Muscle of back (tissue), 11 donors: ENCODE data around the gene CERS4. TPM values are rescaled to one million over a fixed set of nuclear protein-coding genes. Genes with fewer than 3 reads are reported as not detected.
"Not testable (repeated sequence)": the region's sequence is repeated elsewhere in the genome, so short reads cannot be mapped to it uniquely, and the experiment has no call there.

Source experiments
- DNase-seq, 3 donors: peaks; one replicate each; pipeline versions ENCODE4 v3.0.0 to v3.0.0-alpha.2; 2013
- polyA plus RNA-seq, 10 donors: library from polyadenylated mRNA; unstranded; fragments of 120-200 nt; gene quantifications; one replicate each; pipeline ENCODE4 v1.2.1, GENCODE V29; 2013; ENCODE audit not compliant: insufficient read length in 10 of 10

Gene CERS4
- polyA plus RNA-seq, 10 donors, result 10.3 to 17.7 (median 14.1) TPM

- DNase-seq, result no peak
These were observed 32.5 kb downstream of the CERS4 start for GRCh38 chr19:8241646-8242045.

GRCh38 chr19:8242211-8242821, 33.1 kb downstream of the CERS4 start:
- no peak for DNase-seq

- no peak for DNase-seq
These were observed 34.0 kb downstream of the CERS4 start for GRCh38 chr19:8243146-8243545.

- no peak for DNase-seq
These were observed 35.3 kb downstream of the CERS4 start for GRCh38 chr19:8244442-8244841.

GRCh38 chr19:8245869-8246835, 37.0 kb downstream of the CERS4 start:
- DNase-seq, result no peak

- not testable (repeated sequence) for DNase-seq
These were observed 38.1 kb downstream of the CERS4 start for GRCh38 chr19:8247129-8247890.

- no peak for DNase-seq
These were observed 39.5 kb downstream of the CERS4 start for GRCh38 chr19:8248348-8249328.

GRCh38 chr19:8250596-8250995, 41.4 kb downstream of the CERS4 start:
- DNase-seq, result no peak

- peak in 2 of 3 donors; percentile 24 to 47 for DNase-seq
These were observed 41.9 kb downstream of the CERS4 start for GRCh38 chr19:8251025-8251472.

- DNase-seq, result peak; percentile 68 to 91 (median 87)
These were observed 43.9 kb downstream of the CERS4 start for GRCh38 chr19:8252922-8253589.

GRCh38 chr19:8253678-8254077, 44.5 kb downstream of the CERS4 start:
- DNase-seq, result no peak

- DNase-seq, result no peak
These were observed 45.3 kb downstream of the CERS4 start for GRCh38 chr19:8254286-8255001.

- no peak for DNase-seq
These were observed 46.4 kb downstream of the CERS4 start for GRCh38 chr19:8255426-8256125.

GRCh38 chr19:8256276-8257051, 47.3 kb downstream of the CERS4 start:
- DNase-seq, result no peak

- no peak for DNase-seq
These were observed 47.9 kb downstream of the CERS4 start for GRCh38 chr19:8257052-8257443.

- DNase-seq, result no peak
These were observed 50.2 kb downstream of the CERS4 start for GRCh38 chr19:8259142-8259921.

GRCh38 chr19:8259922-8260247, 50.7 kb downstream of the CERS4 start:
- no peak for DNase-seq

GRCh38 chr19:8261347-8261746, 52.2 kb downstream of the CERS4 start:
- DNase-seq, result no peak
